Mesendoderm (in vitro differentiated cells): Measurements from ENCODE around the gene COPS4.
"Not testable (repeated sequence)": the region's sequence is repeated elsewhere in the genome, so short reads cannot be mapped to it uniquely, and the experiment has no call there.

Experiments used
- DNase-seq: peaks from one replicate; pipeline ENCODE4 v3.0.0; 2013
- H2AK5ac ChIP-seq: 2 replicates; pipeline ENCODE4 v1.6.1; 2013; ENCODE audit warnings: low read length, inconsistent platforms
- H2BK120ac ChIP-seq: 2 replicates; pipeline ENCODE4 v1.6.1; 2013; ENCODE audit warnings: low read depth, mild to moderate bottlenecking, low read length, moderate library complexity, mixed read lengths
- H2BK15ac ChIP-seq: replicated peaks from 2 replicates; pipeline ENCODE4 v1.6.1; 2013; ENCODE audit warnings: low read depth, mild to moderate bottlenecking, moderate library complexity
- H2BK5ac ChIP-seq: 2 replicates; pipeline ENCODE4 v1.6.1; 2013; ENCODE audit warnings: low read length, inconsistent platforms
- H3K18ac ChIP-seq: 2 replicates; pipeline ENCODE4 v1.6.1; 2013; ENCODE audit warnings: mild to moderate bottlenecking, low read length, mixed read lengths
- H3K23ac ChIP-seq: one replicate; pipeline ENCODE4 v1.6.1; 2013; ENCODE audit warnings: low read length
- H3K27ac ChIP-seq: 2 replicates; pipeline ENCODE4 v1.5.1; 2013; ENCODE audit warnings: low read depth, mild to moderate bottlenecking, inconsistent platforms, low read length, moderate library complexity
- H3K27me3 ChIP-seq: 2 replicates; pipeline ENCODE4 v1.6.1; 2013; ENCODE audit warnings: low read length, control low read depth, mild to moderate bottlenecking, inconsistent platforms; ENCODE audit not compliant: insufficient read depth, poor library complexity
- H3K36me3 ChIP-seq: 2 replicates; pipeline ENCODE4 v1.6.1; 2013; ENCODE audit warnings: low read length, inconsistent platforms; ENCODE audit not compliant: control insufficient read depth, insufficient read depth
- H3K4ac ChIP-seq: one replicate; pipeline ENCODE4 v1.6.1; 2013; ENCODE audit warnings: low read depth, mild to moderate bottlenecking, low read length, moderate library complexity
- H3K4me1 ChIP-seq: 2 replicates; pipeline ENCODE4 v1.6.1; 2013; ENCODE audit warnings: low read depth, low read length, inconsistent platforms; ENCODE audit not compliant: control insufficient read depth
- H3K4me2 ChIP-seq: 2 replicates; pipeline ENCODE4 v1.6.1; 2013; ENCODE audit warnings: low read length
- H3K4me3 ChIP-seq: 2 replicates; pipeline ENCODE4 v1.5.1; 2013; ENCODE audit warnings: mild to moderate bottlenecking, low read length
- H3K56ac ChIP-seq: one replicate; pipeline ENCODE4 v1.6.1; 2013; ENCODE audit warnings: low read length
- H3K79me1 ChIP-seq: 2 replicates; pipeline ENCODE4 v1.6.1; 2013; ENCODE audit warnings: low read length, inconsistent platforms
- H3K79me2 ChIP-seq: 2 replicates; pipeline ENCODE4 v1.6.1; 2013; ENCODE audit warnings: mild to moderate bottlenecking, low read length; ENCODE audit not compliant: control insufficient read depth, insufficient read depth
- H3K9ac ChIP-seq: 2 replicates; pipeline ENCODE4 v1.6.1; 2013; ENCODE audit warnings: low read length, inconsistent platforms
- H4K5ac ChIP-seq: one replicate; pipeline ENCODE4 v1.6.1; 2013; ENCODE audit warnings: low read length
- H4K8ac ChIP-seq: one replicate; pipeline ENCODE4 v1.6.1; 2013; ENCODE audit warnings: low read depth, mild to moderate bottlenecking, control low read depth, low read length, moderate library complexity
- WGBS: extraction: QIAGEN DNeasy Blood & Tissue Kit; methylation state at CpG from one replicate; pipeline ENCODE4 v1.1.7; 2013; ENCODE audit warnings: low lambda C conversion rate, missing lambda C conversion rate; ENCODE audit not compliant: insufficient coverage; ENCODE audit errors: extremely low coverage; 5-methylcytosine and 5-hydroxymethylcytosine counted together

COPS4 gene

DNA sequence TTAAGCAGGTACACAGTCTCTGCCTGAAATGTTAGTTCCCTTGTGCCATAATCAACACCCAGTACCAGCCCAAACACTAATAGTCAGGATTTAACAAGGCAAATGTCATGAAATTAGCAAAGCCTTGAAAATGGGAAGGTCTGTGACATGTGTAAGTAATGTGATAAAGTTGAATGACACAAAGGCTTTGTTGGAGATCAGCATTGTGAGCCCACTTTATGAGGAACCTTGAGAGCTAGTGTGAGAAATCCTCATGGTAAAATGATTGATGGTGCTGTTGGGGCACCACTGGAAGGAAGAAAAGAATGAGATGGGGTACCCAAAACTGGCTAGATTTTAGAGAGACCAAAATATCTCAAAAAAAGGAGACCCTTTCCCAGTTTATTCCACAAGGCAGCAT, 21.1 kb upstream of the COPS4 start:
- H3K4me2 ChIP-seq = no peak overlapping the region
- H3K18ac ChIP-seq = peak overlapping the region; percentile 39
- H2BK15ac ChIP-seq = no peak overlapping the region
- H3K56ac ChIP-seq = peak overlapping the region; percentile 22
- DNase-seq = no peak
- H4K5ac ChIP-seq = no peak overlapping the region
- no peak overlapping the region for H2AK5ac ChIP-seq
- no peak overlapping the region for H4K8ac ChIP-seq
- H3K79me2 ChIP-seq = peaks cover 3% of the 10 kb centered on the region
- no peaks in the 10 kb centered on the region for H3K36me3 ChIP-seq
- no peak overlapping the region for H2BK120ac ChIP-seq
- peaks cover 1% of the 10 kb centered on the region for H3K79me1 ChIP-seq
- H3K4me1 ChIP-seq = peaks cover 2% of the 10 kb centered on the region
- no peak overlapping the region for H3K27ac ChIP-seq
- no peak overlapping the region for H3K23ac ChIP-seq
- no peak overlapping the region for H3K9ac ChIP-seq
- no peak overlapping the region for H2BK5ac ChIP-seq
- H3K27me3 ChIP-seq = peaks cover 2% of the 10 kb centered on the region
- H3K4me3 ChIP-seq = no peak overlapping the region
- no peak overlapping the region for H3K4ac ChIP-seq

GRCh38 chr4:83019794-83020494, 15.0 kb upstream of the COPS4 start:
- no peak for DNase-seq
- Histone ChIP-seq H2BK15ac (no peak overlapping the region), H3K79me1 (no peaks in the 10 kb centered on the region), H4K8ac (no peak overlapping the region), H3K27ac (no peak overlapping the region), H3K4me2 (no peak overlapping the region), H2BK120ac (no peak overlapping the region), H3K36me3 (no peaks in the 10 kb centered on the region), H3K27me3 (no peaks in the 10 kb centered on the region), H3K23ac (no peak overlapping the region), H4K5ac (no peak overlapping the region), H3K79me2 (no peaks in the 10 kb centered on the region), H2AK5ac (no peak overlapping the region), H3K4me3 (no peak overlapping the region), H3K4me1 (no peaks in the 10 kb centered on the region), H3K18ac (no peak overlapping the region), H2BK5ac (no peak overlapping the region), H3K4ac (no peak overlapping the region), H3K9ac (no peak overlapping the region), H3K56ac (no peak overlapping the region)
- WGBS = no CpG with 5 or more reads among the region's 3 CpGs

DNA sequence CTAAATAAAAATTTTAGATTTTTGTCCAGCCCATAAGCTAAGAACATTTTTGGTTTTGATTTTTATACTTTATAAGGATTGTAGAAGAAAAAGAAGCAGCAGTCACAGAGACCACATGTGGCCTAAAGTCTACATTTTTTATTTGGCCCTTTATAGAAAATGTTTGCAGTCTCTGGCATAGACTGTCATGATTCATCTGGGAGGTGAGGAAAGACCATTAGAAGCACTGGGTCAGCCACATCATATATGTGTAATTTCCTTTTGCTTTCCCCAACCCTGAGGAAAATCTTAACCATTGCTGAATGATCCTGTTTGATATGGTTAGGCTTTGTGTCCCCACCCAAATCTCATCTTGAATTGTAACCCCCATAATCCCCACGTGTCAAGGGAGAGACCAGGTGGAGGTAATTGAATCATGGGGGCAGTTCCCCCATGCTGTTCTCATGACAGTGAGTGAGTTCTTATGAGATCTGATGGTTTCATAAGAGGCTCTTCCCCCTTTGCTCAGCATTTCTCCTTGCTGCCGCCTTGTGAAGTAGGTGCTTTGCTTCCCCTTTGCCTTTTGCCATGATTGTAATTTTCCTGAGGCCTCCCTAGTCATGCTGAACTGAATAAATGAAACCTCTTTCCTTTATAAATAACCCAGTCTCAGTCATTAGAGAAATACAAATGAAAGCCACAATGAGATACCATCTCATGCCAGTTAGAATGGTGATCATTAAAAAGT, 12.1 kb upstream of the COPS4 start:
- H3K18ac ChIP-seq = no peak overlapping the region
- no peak overlapping the region for H4K5ac ChIP-seq
- H2AK5ac ChIP-seq = no peak overlapping the region
- no peak overlapping the region for H3K4me2 ChIP-seq
- H3K79me1 ChIP-seq = no peaks in the 10 kb centered on the region
- H3K27me3 ChIP-seq = no peaks in the 10 kb centered on the region
- no CpG with 5 or more reads among the region's 2 CpGs for WGBS
- no peaks in the 10 kb centered on the region for H3K4me1 ChIP-seq
- H3K4me3 ChIP-seq = no peak overlapping the region
- no peak overlapping the region for H3K4ac ChIP-seq
- H3K9ac ChIP-seq = no peak overlapping the region
- H3K79me2 ChIP-seq = no peaks in the 10 kb centered on the region
- H2BK15ac ChIP-seq = no peak overlapping the region
- H4K8ac ChIP-seq = no peak overlapping the region
- no peak overlapping the region for H2BK120ac ChIP-seq
- no peak overlapping the region for H3K56ac ChIP-seq
- H3K36me3 ChIP-seq = no peaks in the 10 kb centered on the region
- H3K27ac ChIP-seq = no peak overlapping the region
- DNase-seq = no peak
- H2BK5ac ChIP-seq = no peak overlapping the region
- H3K23ac ChIP-seq = no peak overlapping the region

DNA sequence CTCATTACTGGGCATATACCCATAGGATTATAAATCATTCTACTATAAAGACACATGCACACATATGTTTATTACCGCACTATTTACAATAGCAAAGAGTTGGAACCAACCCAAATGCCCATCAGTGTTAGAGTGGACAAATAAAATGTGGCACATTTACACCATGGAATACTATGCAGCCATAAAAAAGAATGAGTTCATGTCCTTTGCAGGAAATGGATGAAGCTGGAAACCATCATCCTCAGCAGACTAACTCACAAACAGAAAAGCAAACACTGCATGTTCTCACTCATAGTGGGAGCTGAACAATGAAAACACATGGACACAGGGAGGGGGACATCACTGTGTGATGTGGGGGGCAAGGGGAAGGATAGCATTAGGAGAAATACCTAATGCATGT, 11.4 kb upstream of the COPS4 start:
- H2BK15ac ChIP-seq, H4K5ac ChIP-seq, H3K23ac ChIP-seq, H2AK5ac ChIP-seq, H3K4me1 ChIP-seq, H3K9ac ChIP-seq, DNase-seq, H3K4me2 ChIP-seq, H3K79me2 ChIP-seq, H3K27ac ChIP-seq, H4K8ac ChIP-seq, H2BK5ac ChIP-seq, H2BK120ac ChIP-seq, H3K27me3 ChIP-seq, H3K79me1 ChIP-seq, H3K4me3 ChIP-seq, H3K4ac ChIP-seq, H3K18ac ChIP-seq, H3K36me3 ChIP-seq, H3K56ac ChIP-seq: not testable (repeated sequence)
- WGBS = no CpG with 5 or more reads among the region's 1 CpG

DNA sequence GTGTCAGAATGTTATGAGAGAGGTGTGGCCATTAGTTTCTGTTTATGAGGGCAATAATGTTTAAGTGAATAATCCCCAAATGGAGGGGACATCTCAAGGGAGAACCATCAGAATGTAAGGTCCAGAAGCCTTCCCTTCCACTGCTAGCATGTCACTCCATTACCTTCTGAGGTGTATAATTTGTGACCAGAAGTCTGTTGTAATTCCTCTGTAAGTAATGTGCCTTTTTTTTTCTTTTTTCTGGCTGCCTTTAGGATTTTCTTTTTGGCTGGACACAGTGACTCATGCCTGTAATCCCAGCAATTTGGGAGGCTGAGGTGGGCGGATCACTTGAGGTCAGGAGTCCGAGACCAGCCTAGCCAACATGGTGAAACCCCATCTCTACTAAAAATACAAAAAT, 10.8 kb upstream of the COPS4 start:
- no CpG with 5 or more reads among the region's 2 CpGs for WGBS
- Histone ChIP-seq H3K23ac (no peak overlapping the region), H3K27ac (no peak overlapping the region), H2BK120ac (no peak overlapping the region), H3K27me3 (no peaks in the 10 kb centered on the region), H2BK15ac (no peak overlapping the region), H3K79me1 (no peaks in the 10 kb centered on the region), H3K79me2 (no peaks in the 10 kb centered on the region), H3K4ac (no peak overlapping the region), H3K18ac (no peak overlapping the region), H2AK5ac (no peak overlapping the region), H3K9ac (no peak overlapping the region), H3K56ac (no peak overlapping the region), H4K8ac (no peak overlapping the region), H4K5ac (no peak overlapping the region), H3K4me3 (no peak overlapping the region), H3K36me3 (no peaks in the 10 kb centered on the region), H2BK5ac (no peak overlapping the region), H3K4me2 (no peak overlapping the region), H3K4me1 (no peaks in the 10 kb centered on the region)
- DNase-seq = no peak

- Histone ChIP-seq H3K4me3 (no peak overlapping the region), H3K56ac (no peak overlapping the region), H3K79me2 (no peaks in the 10 kb centered on the region), H4K8ac (no peak overlapping the region), H2BK5ac (no peak overlapping the region), H2BK120ac (no peak overlapping the region), H3K9ac (no peak overlapping the region), H3K18ac (no peak overlapping the region), H3K27ac (no peak overlapping the region), H3K23ac (no peak overlapping the region), H3K27me3 (no peaks in the 10 kb centered on the region), H3K4ac (no peak overlapping the region), H3K79me1 (no peaks in the 10 kb centered on the region), H3K4me1 (no peaks in the 10 kb centered on the region), H4K5ac (no peak overlapping the region), H3K4me2 (no peak overlapping the region), H3K36me3 (no peaks in the 10 kb centered on the region), H2BK15ac (no peak overlapping the region), H2AK5ac (no peak overlapping the region)
- DNase-seq = no peak
These were observed 9.4 kb upstream of the COPS4 start for GRCh38 chr4:83025563-83025962.
